22Rv1 (cell line): ENCODE results near the gene CRAMP1.

ENCODE experiments used
- ZFX ChIP-seq: fragments of 450-650 bp; IDR thresholded peaks from 2 replicates; pipeline ENCODE4 v1.6.1; 2017; ENCODE audit warnings: antibody characterized with exemption, borderline replicate concordance
- TF ChIP-seq, protein P1 (sequence below): fragments of 450-650 bp; IDR thresholded peaks from 2 replicates; pipeline ENCODE4 v1.5.1; 2017; ENCODE audit warnings: mild to moderate bottlenecking

DNA sequence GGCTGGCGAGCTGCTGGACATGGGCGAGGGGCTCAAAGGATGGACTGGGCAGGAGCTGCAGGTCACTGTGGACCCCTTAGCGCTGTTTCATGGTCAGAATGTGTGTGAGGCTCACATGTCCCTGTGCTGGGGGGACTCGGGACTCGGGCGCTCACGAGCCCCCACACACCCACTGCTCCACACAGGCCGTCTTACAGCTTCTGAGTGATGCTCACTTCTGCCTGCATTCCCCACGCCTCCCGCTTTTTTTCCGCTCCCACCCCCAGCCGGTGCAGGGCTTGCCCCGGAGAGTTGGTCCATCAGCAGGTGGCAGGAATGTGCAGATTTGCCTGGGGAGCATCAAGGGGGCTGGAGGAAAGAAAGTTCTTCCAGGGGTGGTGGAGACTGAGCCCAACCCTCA is 45.7 kb downstream of the CRAMP1 start:
- TF ChIP-seq, protein P1, sequence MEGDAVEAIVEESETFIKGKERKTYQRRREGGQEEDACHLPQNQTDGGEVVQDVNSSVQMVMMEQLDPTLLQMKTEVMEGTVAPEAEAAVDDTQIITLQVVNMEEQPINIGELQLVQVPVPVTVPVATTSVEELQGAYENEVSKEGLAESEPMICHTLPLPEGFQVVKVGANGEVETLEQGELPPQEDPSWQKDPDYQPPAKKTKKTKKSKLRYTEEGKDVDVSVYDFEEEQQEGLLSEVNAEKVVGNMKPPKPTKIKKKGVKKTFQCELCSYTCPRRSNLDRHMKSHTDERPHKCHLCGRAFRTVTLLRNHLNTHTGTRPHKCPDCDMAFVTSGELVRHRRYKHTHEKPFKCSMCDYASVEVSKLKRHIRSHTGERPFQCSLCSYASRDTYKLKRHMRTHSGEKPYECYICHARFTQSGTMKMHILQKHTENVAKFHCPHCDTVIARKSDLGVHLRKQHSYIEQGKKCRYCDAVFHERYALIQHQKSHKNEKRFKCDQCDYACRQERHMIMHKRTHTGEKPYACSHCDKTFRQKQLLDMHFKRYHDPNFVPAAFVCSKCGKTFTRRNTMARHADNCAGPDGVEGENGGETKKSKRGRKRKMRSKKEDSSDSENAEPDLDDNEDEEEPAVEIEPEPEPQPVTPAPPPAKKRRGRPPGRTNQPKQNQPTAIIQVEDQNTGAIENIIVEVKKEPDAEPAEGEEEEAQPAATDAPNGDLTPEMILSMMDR = no peak
- no peak for TF ChIP-seq ZFX
